ENCODE data around the gene CKB.

Gene CKB

DNA sequence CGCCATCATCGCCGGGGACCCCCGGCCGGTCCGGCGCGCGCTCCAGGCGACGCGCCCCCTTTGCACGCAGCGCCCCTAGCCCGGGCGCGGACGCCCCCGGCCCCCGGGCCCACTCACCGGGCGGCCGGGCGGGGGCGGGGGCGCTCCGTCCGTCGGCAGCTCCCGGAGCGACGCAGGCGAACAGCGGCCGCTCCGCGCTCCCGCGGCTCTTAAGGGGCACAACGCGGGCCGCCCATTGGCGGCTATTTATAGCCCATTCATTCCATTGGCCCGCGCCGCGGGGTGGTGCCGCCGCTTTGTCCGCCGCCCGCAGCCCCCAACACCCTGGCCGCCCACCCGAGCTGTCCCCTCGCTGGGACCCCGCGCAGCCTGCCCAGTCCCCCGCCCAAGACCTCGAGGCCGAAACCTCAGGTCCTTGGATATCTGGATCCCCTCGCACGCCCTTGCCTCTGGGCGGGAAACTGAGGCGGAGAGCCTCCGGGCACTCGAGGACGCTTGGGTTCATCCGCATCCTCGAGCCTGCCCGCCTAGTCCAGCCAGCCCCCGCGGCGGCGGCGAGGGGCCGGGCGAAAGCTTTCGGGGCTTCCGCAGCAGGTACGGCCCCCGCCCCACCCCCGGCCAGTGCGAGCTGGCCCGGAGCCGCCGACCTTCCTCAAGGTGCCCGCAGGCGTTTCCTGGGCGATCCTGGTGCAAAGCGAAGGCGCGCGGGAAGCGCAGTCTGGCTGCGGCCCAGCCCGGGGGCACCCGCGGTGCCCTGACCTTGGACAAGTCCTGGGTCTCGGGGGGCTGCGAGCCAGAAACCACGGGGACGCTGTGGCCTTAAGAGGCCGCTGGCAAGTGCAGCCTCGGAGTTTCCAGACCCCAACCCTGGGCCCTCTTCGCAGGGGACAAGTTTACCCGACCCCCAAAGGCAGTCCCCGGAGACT, at the start of gene CKB:
Gene CKB, minus strand, starts transcription at position 182 of the 926 bp plus-strand sequence. CDS start 337 bp downstream, outside the sequence.
- no peak for DNase-seq (ENCODE audit: low read depth in 2 of 2)

DNA sequence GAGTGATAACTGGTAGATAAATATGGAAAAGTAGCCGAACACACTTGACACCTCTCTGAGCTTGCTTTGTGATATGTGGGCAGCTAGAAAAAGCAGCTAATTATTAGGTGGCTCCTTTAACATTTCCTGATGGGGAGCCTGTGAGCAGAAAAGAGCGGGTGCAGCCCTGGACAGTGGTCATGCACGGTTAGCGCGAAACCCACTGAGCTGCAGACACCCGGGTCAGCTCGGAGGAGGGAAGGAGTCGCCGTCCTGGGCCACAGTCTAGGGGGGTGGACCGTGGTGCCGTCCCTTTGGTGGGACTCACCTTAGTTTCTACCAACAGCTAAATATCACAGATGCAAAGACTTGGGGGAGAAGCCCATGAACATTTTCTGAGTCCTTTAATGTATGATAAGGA, 46.8 kb upstream of the CKB start:
- no peak for DNase-seq (ENCODE audit: low read depth in 2 of 2)

DNA sequence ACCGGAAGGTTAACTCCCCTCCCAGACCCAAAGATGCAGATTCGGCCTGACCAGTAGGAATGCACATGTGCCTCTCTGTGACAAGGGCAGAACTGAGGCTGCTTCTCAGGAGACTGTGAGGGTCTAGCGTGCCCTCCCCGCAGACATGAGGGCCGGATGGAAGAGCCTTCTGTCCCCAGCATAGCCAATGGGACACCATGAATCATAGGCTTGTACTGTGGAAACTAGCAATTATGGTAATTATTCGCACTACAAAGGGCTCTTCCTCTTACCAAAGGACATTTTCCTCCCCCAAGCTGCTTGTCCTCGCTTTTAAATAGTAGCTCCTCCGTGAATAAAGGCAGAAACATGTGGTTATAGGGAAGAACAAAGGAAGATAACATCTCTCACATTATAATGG, 46.3 kb upstream of the CKB start:
- DNase-seq (ENCODE audit: low read depth in 2 of 2): no peak

DNA sequence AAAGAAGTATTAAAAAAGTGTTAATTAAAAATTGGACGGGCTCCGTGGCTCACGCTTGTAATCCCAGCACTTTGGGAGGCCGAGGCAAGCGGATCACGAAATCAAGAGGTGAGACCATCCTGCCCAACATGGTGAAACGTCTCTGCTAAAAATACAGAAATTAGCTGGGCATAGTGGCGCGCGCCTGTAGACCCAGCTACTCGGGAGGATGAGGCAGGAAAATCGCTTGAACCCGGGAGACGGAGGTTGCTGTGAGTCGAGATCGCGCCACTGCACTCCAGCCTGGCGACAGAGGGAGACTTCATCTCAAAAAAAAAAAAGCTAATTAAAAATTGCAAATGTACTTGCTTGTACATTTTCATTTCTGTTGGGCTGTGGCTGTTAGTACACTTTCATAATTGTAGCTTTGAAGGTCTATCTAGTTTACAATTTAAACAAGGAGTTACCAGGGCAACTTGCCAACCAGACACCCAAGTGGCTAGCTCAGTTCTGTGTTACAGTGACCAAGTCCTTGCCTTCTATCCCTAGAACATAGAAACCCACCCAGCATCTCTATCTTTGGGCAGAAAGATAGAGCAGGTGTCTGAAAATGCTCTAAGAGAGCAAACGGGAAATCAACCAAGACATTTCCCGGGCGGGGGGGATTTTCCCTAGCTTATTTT, 41.3 kb upstream of the CKB start:
- no peak for DNase-seq (ENCODE audit: low read depth in 2 of 2)

- DNase-seq (ENCODE audit: low read depth in 2 of 2): no peak
Measured at GRCh38 chr14:103563226-103563620, 40.6 kb upstream of the CKB start.

GRCh38 chr14:103562429-103563225, 40.0 kb upstream of the CKB start, which contains the start of the genes BAG5 and COA8:
BAG5 (minus strand) TSS chr14:103562657; CDS start chr14:103561164, 1,493 bp downstream.
COA8 (plus strand) TSS chr14:103562960; CDS start chr14:103563002, 42 bp downstream.
- DNase-seq (ENCODE audit: low read depth in 2 of 2): peak; percentile 56 to 70

GRCh38 chr14:103562179-103562428, 39.5 kb upstream of the CKB start:
- no peak for DNase-seq (ENCODE audit: low read depth in 2 of 2)

GRCh38 chr14:103561381-103562178, 39.0 kb upstream of the CKB start:
- no peak for DNase-seq (ENCODE audit: low read depth in 2 of 2)

DNA sequence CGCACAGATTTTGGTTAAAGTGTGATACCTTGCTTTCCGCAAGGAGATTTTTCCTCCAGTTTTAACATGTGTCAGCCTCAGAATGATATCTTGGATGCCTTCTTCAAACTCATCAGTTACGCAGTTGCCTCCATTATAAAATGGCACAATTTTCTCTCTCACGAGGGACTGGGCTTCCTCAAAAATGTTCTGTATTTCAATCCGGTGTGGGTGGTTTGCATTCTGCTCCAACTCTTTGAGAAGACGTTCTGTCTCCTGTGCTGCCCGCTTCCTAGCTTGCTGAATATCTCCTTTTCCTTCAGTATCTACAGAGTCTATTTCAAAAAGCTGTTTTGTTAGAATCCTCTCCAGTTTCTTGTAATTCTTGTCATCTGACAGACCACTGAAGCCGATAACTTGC, 38.1 kb upstream of the CKB start:
- DNase-seq (ENCODE audit: low read depth in 2 of 2): no peak

DNA sequence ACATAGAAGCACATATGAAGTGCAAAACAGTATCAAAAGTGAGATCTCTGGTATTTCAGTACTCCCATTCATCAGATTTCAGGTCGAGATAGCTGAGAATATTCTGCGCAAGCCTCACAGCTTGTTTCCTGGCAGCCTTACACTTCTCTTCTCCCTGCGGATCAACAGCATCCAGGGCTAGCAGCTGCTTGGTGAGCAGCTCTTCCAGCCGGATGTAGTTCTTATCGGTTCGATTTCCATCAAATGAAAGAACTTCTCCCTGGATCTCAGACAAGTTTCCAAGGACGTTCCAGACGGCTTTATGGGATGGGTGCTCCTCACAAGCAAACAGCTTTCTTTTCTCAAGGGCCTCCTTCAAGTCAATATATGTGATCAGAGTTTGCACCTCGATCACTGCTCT, 37.1 kb upstream of the CKB start:
- no peak for DNase-seq (ENCODE audit: low read depth in 2 of 2)

DNA sequence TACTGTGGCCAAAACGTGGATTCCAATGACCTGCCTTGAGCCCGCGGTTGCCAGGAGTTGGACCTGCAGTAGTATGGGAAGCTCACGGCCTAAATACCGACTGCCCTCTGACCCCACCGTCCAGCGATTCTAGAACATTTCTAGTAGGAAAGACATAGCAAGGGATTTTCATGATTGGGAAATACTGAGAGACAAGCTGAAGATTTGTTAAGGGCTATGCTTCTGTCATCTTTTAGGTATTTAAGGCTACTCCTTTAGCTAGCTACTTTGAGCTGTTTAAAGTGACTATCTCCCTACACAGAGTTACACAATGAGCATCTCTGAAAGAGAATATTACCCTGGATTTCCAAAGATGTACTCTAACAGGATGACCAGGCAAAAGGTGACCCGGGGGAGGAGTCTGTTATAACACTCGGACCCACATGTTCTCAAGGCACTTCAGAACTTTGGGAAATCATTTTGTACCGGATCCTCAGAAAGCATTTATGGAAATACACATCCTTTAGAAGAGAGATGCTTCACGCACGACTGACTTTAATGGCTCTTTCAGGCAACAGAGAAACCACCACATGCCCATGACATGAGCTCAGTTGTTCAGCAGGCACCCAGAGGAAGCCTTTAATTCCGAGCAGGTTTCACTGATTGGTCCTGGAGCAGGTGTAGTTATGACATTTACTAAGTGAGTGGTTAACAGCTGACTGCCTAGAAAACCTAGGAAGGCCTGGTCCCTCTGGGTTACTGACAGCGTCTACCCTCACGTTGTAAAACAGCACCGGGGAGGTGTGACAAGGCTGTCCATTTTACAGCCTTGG, 35.6 kb upstream of the CKB start:
- no peak for DNase-seq (ENCODE audit: low read depth in 2 of 2)

DNA sequence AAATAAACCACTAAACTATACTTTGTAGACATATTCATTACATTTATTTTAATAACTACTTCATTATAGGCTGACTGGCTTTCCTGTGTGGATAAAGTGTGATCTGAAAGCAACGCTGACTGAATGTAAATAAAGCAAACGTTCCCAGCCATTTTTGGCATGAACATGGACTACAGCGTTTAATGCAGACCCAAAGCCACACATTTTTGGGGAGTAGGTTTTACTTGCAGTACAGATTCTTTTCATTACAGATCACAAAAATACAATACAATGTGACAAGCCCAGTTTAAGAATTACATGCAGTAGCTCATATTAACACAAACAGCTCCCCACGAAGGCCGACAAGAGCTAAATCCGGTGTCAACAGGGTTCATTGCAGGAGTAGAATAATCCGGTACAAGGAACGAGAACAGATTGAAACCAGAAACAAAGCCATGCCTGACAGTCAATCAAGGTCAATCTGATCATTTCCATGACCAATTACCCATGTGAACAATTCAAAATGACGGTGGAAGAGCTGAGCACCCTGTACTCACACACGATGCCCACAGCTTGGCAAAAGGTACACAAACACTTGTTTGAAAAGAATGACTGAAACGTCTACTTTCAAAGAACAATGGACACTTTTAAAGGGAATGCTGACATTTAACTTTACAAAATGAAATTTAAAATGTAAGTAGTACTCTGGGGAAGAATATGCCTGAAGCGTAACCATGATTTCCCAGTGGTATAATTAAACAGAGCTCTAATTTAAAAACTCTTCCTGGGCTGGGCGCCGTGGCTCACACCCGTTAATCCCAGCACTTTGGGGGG, 34.5 kb upstream of the CKB start:
- DNase-seq (ENCODE audit: low read depth in 2 of 2): no peak

GRCh38 chr14:103555559-103556337, 33.1 kb upstream of the CKB start:
- no peak for DNase-seq (ENCODE audit: low read depth in 2 of 2)

DNA sequence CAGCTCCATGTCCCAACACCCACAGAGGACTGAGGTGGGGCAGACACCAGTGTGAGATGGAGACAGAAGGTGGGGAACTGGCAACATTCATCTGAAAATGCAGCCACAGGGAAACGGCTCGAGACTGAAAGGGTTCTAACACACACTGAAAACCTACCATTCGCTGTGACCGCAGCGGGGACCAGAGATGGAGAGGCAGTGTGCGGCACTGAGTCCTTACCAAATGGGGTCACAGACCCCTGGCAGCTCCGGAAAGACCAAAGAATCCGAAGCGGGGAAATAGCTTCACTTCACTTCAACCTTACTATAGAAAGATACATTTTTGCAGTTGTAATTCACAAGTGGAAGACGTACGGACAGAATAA, 30.2 kb upstream of the CKB start:
- no peak for DNase-seq (ENCODE audit: low read depth in 2 of 2)

DNA sequence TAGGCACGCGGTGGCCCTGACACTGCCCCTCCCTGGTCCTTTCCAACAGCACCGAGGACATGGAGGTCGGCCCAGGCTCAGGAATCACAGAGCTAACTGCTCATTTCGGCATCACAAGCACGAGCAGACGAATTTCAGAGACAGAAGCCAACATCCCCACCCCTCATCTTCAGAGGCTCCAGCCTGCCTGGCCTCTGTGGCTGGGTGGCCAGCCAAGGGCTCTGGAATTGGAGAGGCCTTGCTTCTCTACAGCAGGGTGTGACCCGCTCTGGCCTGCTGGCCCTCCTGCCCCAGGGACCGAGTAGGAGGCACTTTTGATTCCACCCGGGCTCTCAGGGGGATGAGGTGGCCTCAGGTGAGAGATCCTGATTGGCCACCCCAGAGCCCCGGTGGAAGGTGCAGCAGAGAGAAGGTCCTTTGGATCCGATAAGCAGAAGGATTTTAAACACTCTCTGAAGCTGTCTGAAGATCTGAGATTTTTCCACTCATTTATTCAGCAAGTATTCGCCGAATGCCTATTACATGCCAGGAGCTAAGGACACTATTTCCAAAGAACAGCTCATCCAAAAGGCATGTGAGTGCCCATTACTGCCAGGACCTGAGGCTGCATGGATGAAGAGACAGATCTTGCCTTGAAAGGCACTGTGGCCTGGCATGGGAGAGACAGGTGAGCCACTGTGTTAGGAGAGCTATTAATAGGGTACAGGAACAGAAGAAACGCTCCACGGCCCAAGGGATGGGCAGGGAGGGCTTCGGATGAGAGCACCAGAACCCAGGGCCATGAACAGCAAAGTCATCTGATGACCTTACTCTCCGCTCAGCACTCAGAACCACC, 29.6 kb upstream of the CKB start:
- DNase-seq (ENCODE audit: low read depth in 2 of 2): no peak

DNA sequence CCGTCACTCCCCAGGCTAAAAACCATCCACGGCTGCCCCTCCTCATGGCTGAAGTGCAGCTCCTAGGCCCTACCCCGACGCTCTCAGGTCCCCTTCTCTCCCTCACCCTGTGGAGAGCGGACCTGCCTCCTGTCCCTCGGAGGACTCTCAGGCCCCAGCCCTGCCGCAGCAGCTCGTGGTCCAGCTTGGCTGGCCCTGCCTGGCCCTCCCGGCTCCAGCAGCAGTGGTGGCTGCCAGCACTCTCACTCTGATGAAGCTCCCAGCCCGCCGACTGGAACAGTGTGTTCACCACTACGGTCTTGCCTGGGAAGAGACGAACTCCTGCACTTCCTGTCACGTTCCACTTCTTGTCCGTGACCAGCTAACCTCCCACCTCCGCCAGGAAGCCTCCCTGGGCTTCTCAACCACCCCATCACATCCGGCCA, 28.7 kb upstream of the CKB start:
- DNase-seq (ENCODE audit: low read depth in 2 of 2): no peak

DNA sequence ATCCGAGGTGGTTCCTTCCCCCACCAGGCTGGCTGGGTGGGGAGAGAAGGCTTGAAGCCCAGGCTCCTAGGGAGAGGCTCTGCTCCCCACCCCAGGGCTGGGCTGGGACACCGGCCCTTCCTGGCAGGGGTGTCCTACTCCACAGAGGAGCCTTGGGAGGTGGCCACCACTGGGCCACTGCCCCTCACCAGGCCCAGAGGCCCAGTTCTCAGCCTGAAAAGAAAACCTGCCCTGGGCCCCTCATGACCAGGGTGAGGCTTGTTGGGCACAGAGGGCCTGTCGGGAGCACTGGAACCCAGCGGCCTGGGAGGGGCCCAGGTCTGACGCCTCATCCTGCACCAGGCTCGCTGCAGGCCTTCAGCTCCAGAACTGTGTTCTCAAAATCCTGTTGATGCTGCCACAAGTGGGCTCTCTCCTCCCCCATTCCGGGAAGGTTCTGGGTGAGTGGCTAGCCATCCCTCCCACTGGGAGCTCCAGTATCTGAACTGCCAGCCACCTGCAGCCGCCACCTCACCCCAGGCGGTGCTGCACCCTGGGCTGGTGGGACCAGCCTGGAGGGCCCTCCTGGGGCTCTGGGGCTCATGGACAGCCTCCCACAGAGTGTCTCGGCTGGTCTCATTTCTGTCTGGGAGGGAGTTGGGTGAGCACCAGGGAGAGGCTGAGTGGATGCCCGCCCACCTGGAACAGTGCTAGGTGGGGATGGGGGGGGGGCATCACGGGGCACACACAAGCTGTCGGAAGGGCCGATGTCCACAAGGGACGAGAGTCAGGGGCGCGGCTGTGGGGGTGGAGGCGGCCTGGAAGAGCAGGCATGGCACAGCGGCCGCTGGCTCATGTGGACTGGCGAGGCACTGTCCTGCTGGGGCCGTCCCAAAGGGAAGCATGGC, 28.1 kb upstream of the CKB start:
- no peak for DNase-seq (ENCODE audit: low read depth in 2 of 2)

All from stimulated activated CD4-positive, alpha-beta T cell treated with anti-CD3 and anti-CD28 coated beads, Interleukin-1b, Interleukin-23, amount 100 ng/mL, for 1 hour (primary cell).